Prostate gland (tissue), 2 donors: ENCODE measurements around the gene PRKCD.
A peak's percentile ranks its signal among the peaks of the same experiment; 100 is the strongest.

Experiments used
- POLR2A ChIP-seq: fragments of 450-650 bp; IDR thresholded peaks from one replicate; pipeline ENCODE4 v1.6.1; 2016; ENCODE audit warnings: antibody characterized with exemption, mild to moderate bottlenecking
- POLR2AphosphoS5 ChIP-seq: sonication (generic); formaldehyde crosslinking; IDR thresholded peaks from one replicate; pipeline ENCODE4 v1.6.1; 2017; ENCODE audit warnings: antibody characterized with exemption
- TF ChIP-seq, protein P1 (sequence below), 4 experiments: fragments of 200-600 bp in 2 of 4; fragments of 450-650 bp in 2 of 4; sonication (generic) in 2 of 4; IDR thresholded peaks; 1 replicate in 3 of 4; 2 replicates in 1 of 4; pipeline ENCODE4 v1.5.1; 2016 to 2019; ENCODE audit warnings: antibody characterized with exemption in 4 of 4, mild to moderate bottlenecking in 2 of 4, moderate library complexity in 2 of 4

DNA sequence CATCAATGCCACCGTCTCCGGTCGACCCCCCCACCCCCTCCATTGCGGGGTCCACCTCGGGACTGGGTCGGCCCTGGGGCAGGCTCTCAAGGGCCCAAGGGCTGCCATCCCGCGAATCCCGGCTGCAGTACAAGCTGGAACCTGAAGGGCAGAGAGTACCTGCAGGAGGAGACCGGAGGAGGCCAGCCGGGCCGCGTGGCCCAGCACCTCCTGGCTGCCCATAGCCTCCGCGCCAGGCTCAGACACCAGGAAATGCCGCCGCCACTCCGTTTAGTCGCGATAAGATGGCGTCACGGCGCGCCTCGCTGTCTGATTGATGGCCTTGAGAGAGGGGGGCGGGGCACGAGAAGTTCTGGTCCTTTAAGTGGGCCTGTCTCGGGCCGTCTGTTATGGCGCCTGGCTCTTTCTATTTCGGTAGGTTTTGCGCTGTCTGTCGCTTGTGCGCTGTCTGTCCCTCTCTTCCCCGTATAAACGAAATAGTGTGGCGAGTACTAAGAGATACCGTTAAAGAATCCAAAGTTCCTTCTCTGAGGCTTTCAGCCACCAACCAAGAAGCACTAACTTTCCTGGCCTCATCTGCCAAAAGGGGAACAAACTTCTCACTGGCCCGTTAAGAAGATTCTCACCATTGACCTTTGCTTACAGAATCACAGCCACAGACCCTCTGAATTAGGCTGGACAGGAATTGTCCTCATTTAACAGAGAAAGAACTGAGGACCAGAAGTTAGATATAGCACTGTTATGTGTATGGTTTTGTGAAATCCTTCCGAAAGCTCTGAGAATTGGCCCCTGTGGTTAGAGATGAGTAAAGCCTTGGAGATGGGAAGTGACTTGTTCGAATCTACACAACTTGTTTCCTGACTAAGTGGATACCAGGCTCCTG lies 30.6 kb upstream of the PRKCD start, which contains the start of gene RFT1:
- TF ChIP-seq, protein P1, sequence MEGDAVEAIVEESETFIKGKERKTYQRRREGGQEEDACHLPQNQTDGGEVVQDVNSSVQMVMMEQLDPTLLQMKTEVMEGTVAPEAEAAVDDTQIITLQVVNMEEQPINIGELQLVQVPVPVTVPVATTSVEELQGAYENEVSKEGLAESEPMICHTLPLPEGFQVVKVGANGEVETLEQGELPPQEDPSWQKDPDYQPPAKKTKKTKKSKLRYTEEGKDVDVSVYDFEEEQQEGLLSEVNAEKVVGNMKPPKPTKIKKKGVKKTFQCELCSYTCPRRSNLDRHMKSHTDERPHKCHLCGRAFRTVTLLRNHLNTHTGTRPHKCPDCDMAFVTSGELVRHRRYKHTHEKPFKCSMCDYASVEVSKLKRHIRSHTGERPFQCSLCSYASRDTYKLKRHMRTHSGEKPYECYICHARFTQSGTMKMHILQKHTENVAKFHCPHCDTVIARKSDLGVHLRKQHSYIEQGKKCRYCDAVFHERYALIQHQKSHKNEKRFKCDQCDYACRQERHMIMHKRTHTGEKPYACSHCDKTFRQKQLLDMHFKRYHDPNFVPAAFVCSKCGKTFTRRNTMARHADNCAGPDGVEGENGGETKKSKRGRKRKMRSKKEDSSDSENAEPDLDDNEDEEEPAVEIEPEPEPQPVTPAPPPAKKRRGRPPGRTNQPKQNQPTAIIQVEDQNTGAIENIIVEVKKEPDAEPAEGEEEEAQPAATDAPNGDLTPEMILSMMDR (IDR thresholded peaks at IDR 0.05): peak in 2 of 4 experiments; percentile 35 to 48
- TF ChIP-seq POLR2A (peak; percentile 51), POLR2AphosphoS5 (peak; percentile 98)
